ENCODE measurements around the gene WWC1.

DNA sequence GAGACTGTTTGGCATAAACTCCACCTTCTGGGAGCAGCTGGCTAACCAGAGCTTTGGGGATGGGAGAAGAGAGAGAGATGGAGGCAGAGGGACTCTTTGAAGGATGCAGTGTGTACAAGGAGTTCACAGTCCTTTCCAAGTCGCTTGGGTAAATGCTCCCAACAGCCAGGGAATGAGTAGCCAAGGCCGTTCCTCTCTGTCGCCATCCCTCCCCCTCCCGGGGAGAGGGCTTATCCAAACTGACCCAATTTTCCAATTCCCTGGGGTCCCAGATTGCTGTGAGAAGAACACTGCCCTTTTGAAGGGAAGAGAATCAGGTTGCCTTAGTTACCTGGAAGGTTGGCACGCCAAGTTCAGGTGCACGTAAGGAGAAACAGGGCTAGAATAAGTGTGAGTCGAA, 7.9 kb downstream of the WWC1 start:
- TF ChIP-seq SP1 (IDR thresholded peaks at IDR 0.05; ENCODE audit: low read depth): no peak
- TF ChIP-seq YY1 (IDR thresholded peaks at IDR 0.05; ENCODE audit: extremely low read depth, insufficient replicate concordance, low read depth, low read length): no peak
- TF ChIP-seq CTCF (IDR thresholded peaks at IDR 0.05 in 2 of 3, conservative IDR thresholded peaks at IDR 0.05 in 1 of 3; ENCODE audit: borderline replicate concordance in 1 of 3, insufficient read depth in 1 of 3, low read depth in 2 of 3, low read length in 2 of 3): no peak
- no peak for TF ChIP-seq SIN3A (IDR thresholded peaks at IDR 0.05; ENCODE audit: low read depth)
- TF ChIP-seq MAX (IDR thresholded peaks at IDR 0.05): no peak
- TF ChIP-seq, protein P1, sequence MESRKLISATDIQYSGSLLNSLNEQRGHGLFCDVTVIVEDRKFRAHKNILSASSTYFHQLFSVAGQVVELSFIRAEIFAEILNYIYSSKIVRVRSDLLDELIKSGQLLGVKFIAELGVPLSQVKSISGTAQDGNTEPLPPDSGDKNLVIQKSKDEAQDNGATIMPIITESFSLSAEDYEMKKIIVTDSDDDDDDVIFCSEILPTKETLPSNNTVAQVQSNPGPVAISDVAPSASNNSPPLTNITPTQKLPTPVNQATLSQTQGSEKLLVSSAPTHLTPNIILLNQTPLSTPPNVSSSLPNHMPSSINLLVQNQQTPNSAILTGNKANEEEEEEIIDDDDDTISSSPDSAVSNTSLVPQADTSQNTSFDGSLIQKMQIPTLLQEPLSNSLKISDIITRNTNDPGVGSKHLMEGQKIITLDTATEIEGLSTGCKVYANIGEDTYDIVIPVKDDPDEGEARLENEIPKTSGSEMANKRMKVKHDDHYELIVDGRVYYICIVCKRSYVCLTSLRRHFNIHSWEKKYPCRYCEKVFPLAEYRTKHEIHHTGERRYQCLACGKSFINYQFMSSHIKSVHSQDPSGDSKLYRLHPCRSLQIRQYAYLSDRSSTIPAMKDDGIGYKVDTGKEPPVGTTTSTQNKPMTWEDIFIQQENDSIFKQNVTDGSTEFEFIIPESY (IDR thresholded peaks at IDR 0.05; ENCODE audit: extremely low read depth, insufficient replicate concordance, low read length): no peak
- TF ChIP-seq EZH2phosphoT487 (IDR thresholded peaks at IDR 0.05; ENCODE audit: borderline replicate concordance): no peak
